Measurements from ENCODE around the gene LIPC. TPM values are rescaled to one million over a fixed set of nuclear protein-coding genes. Genes with fewer than 3 reads are reported as not detected.

LIPC gene
- total and polyA plus RNA-seq, 10 of the 15 experiments (the other 5 are each of a cell fraction or from before 2014, with no cell fraction given): 0.06 to 0.31 (median 0.16) TPM; not detected in 1

DNA sequence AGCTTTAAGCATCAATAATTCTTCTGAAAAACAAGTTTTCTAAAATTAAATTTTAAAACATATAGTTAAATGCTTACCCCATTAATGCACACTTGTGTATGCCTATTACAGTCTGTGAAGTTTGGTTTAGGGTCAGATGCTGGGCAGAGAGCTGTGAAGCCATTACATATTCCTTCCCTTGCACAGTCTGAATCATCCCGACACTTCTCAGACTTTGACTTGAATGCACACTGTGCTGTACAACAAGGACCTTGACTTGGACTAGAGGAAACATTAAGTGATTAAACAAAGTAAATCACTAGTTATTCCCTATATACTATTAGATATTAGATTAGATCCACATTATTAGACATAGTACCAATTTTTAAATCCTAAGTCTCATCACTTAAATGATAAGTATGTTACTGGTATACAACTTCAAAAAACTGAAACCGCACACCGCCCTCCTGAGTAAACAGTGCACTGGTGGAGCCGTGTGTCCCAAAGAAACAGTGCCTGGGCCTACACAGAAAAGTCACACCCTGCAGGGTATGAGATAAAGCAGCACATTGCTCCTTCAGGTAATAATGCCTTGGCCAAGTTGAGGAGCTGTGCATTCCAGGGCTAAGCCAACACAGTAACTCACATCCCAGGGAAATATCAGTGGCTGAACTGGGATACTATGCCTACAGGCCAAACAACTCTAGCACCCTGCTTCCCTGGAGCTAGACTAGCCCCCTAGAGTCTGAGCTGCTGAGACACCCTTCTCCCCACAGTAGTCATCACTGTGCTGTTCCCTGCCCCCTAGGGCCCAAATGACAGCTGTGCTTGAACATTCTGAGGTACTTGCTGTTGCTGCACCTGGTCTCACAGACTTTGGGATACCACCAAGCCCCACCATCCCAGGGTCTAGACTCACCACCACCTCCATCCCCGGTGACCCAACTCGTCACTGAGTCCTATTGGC is 180.2 kb downstream of the LIPC start:
- intact Hi-C loops (cut with micrococcal nuclease; ENCODE audit: unreplicated experiment): no loop called here
- ChIA-PET CTCF (interaction anchor here (0.7 to 1.2 kb wide), 2 partner anchors 384 to 917 kb away, joined by 3 to 4 read pairs; no protein-coding TSS in a partner anchor), RAD21 (ENCODE audit: unreplicated experiment) (no interaction called here), SMC1A (ENCODE audit: uncharacterized antibody, unreplicated experiment) (no interaction called here), POLR2A (interaction anchor here (0.5 kb wide), 1 partner anchor 275 kb away, joined by 3 read pairs; no protein-coding TSS in a partner anchor)
- in situ Hi-C loops (cut with MboI): no loop called here
- H3K4me2 ChIP-seq (ENCODE audit: control insufficient read depth, insufficient read depth): no peak overlapping the region
- FAIRE-seq: no peak
- no peak overlapping the region for H3K9ac ChIP-seq (ENCODE audit: control insufficient read depth, insufficient read depth, low read length)
- ATAC-seq: no peak
- H3K36me3 ChIP-seq (ENCODE audit: control insufficient read depth in 2 of 2, insufficient read depth in 2 of 2, low read length in 1 of 2): peaks cover 2 to 18% of the 10 kb centered on the region in 2 experiments
- H3K27ac ChIP-seq (ENCODE audit: control insufficient read depth, insufficient read depth): no peak overlapping the region
- H3K9me3 ChIP-seq (replicated peaks; ENCODE audit: control insufficient read depth, insufficient read depth, low read length): peaks cover 8% of the 10 kb centered on the region
- WGBS (ENCODE audit: insufficient coverage, insufficient replicate concordance, low lambda C conversion rate, missing lambda C conversion rate): 96% methylated on average over 6 of the region's 6 CpGs
- no peaks in the 10 kb centered on the region for H3K27me3 ChIP-seq (replicated peaks in 1 of 2; ENCODE audit: control insufficient read depth in 2 of 2, insufficient read depth in 2 of 2, low read length in 1 of 2)
- H3K79me2 ChIP-seq (ENCODE audit: control insufficient read depth, insufficient read depth, low read length): no peaks in the 10 kb centered on the region
- no peak overlapping the region for H3K4me3 ChIP-seq
- TF ChIP-seq NFYB (IDR thresholded peaks at IDR 0.05; ENCODE audit: insufficient read depth, low read depth, low read length) (no peak), KDM1A (IDR thresholded peaks at IDR 0.05; ENCODE audit: borderline replicate concordance) (no peak), PAX5 (IDR thresholded peaks at IDR 0.05; ENCODE audit: borderline replicate concordance, low read depth, low read length) (no peak), E4F1 (IDR thresholded peaks at IDR 0.05; ENCODE audit: borderline replicate concordance, partially characterized antibody) (no peak), WRNIP1 (IDR thresholded peaks at IDR 0.05; ENCODE audit: borderline replicate concordance, low read depth, low read length) (no peak), NFIC (IDR thresholded peaks at IDR 0.05; ENCODE audit: low read depth, low read length) (no peak), POLR2A (IDR thresholded peaks at IDR 0.05; ENCODE audit: low read depth, low read length) (no peak), CHD1 (IDR thresholded peaks at IDR 0.05; ENCODE audit: low read depth, low read length) (no peak)
- H4K20me1 ChIP-seq (ENCODE audit: control insufficient read depth, insufficient read depth): no peaks in the 10 kb centered on the region
- no peak for DNase-seq (ENCODE audit: low read depth, low spot score)
- no peak overlapping the region for H2AFZ ChIP-seq (ENCODE audit: control insufficient read depth, low read depth, low read length)
- BruUV-seq (replicated peaks): no TSS peak
- no peaks in the 10 kb centered on the region for H3K4me1 ChIP-seq (ENCODE audit: control insufficient read depth, insufficient read depth, low read length)

All from GM12878 (cell line).